Measurements from ENCODE around the gene ANKRD33B. TPM values are rescaled to one million over a fixed set of nuclear protein-coding genes. Genes with fewer than 3 reads are reported as not detected.

Gene ANKRD33B
- total and polyA plus RNA-seq, 2 donors from 2014 or later = 4.8 to 20.3 TPM

DNA sequence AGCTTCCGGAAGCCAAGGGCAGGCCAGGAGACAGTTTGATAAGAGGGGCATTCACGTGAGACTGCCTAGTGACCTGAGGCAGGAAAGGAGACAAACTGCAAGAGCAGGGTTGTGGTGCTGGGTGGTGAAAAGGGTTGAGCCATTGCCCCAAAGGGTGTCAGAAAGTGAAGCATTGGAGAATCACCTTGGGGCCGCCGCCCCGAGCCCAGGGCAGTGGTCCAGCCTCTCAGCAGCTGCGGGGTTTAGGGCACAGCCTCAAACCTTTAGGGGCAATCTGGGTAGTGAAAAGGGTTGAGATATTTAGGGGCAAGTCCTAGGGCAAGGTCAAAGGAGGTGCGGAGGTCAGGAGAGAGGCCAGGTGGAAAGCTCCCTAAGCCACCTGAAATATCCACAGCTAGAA lies 10.4 kb upstream of the ANKRD33B start:
- no peaks in the 10 kb centered on the region for H3K27me3 ChIP-seq (ENCODE audit: control insufficient read depth, insufficient read depth, low read length)
- no peaks in the 10 kb centered on the region for H3K9me3 ChIP-seq (ENCODE audit: control insufficient read depth in 2 of 3, insufficient read depth in 1 of 3, low read length in 3 of 3)
- DNase-seq = no peak
- FAIRE-seq = no peak
- H3K36me3 ChIP-seq (ENCODE audit: control insufficient read depth in 2 of 3, insufficient read depth in 3 of 3, low read length in 3 of 3) = no peaks in the 10 kb centered on the region
- no peak overlapping the region for H3K9ac ChIP-seq (ENCODE audit: low read length in 3 of 3)
- TF ChIP-seq, protein P1, sequence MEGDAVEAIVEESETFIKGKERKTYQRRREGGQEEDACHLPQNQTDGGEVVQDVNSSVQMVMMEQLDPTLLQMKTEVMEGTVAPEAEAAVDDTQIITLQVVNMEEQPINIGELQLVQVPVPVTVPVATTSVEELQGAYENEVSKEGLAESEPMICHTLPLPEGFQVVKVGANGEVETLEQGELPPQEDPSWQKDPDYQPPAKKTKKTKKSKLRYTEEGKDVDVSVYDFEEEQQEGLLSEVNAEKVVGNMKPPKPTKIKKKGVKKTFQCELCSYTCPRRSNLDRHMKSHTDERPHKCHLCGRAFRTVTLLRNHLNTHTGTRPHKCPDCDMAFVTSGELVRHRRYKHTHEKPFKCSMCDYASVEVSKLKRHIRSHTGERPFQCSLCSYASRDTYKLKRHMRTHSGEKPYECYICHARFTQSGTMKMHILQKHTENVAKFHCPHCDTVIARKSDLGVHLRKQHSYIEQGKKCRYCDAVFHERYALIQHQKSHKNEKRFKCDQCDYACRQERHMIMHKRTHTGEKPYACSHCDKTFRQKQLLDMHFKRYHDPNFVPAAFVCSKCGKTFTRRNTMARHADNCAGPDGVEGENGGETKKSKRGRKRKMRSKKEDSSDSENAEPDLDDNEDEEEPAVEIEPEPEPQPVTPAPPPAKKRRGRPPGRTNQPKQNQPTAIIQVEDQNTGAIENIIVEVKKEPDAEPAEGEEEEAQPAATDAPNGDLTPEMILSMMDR (IDR thresholded peaks at IDR 0.05; ENCODE audit: borderline replicate concordance, extremely low read depth, insufficient read depth) = no peak
- H3K27ac ChIP-seq (ENCODE audit: low read depth in 2 of 2, low read length in 2 of 2) = no peak overlapping the region
- intact Hi-C loops (cut with DNase I) = no loop called here
- no peak overlapping the region for H3K4me3 ChIP-seq (ENCODE audit: low read length in 3 of 3)
- H3K4me1 ChIP-seq (ENCODE audit: control insufficient read depth in 2 of 3, insufficient read depth in 2 of 3, low read depth in 1 of 3, low read length in 3 of 3) = peaks cover 0 to under 1% (median 0%) of the 10 kb centered on the region in 3 donors

DNA sequence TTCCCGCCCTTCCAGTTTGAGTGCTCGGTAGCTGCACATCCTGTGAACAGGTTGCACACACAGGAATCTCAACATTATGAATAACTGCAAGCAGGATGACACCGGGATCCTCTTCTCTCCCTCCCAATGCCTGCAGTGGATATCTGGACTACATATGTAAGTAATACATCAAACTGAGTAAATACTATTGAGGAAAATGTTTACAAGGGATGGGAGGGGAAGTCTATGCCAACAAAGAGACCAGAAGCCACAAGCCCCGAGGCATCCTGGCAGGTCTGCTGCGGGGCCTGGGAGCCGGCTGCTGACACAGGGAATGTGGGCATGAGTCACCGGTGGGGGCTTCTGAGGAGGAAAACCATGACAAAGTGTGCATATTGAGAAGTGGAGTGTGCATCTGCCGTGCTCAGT lies 8.6 kb upstream of the ANKRD33B start:
- intact Hi-C loops (cut with DNase I) = no loop called here
- no peak overlapping the region for H3K9ac ChIP-seq (ENCODE audit: low read length in 3 of 3)
- H3K4me1 ChIP-seq (ENCODE audit: control insufficient read depth in 2 of 3, insufficient read depth in 2 of 3, low read depth in 1 of 3, low read length in 3 of 3) = no peaks in the 10 kb centered on the region
- DNase-seq (no peak), FAIRE-seq (no peak)
- H3K27ac ChIP-seq (ENCODE audit: low read depth in 2 of 2, low read length in 2 of 2) = no peak overlapping the region
- H3K9me3 ChIP-seq (ENCODE audit: control insufficient read depth in 2 of 3, insufficient read depth in 1 of 3, low read length in 3 of 3) = no peaks in the 10 kb centered on the region
- H3K36me3 ChIP-seq (ENCODE audit: control insufficient read depth in 2 of 3, insufficient read depth in 3 of 3, low read length in 3 of 3) = no peaks in the 10 kb centered on the region
- TF ChIP-seq, protein P1 (IDR thresholded peaks at IDR 0.05; ENCODE audit: borderline replicate concordance, extremely low read depth, insufficient read depth) = no peak
- no peaks in the 10 kb centered on the region for H3K27me3 ChIP-seq (ENCODE audit: control insufficient read depth, insufficient read depth, low read length)
- no peak overlapping the region for H3K4me3 ChIP-seq (ENCODE audit: low read length in 3 of 3)

GRCh38 chr5:10556289-10556807 lies 7.5 kb upstream of the ANKRD33B start:
- no peak overlapping the region for H3K9ac ChIP-seq (ENCODE audit: low read length in 3 of 3)
- H3K36me3 ChIP-seq (ENCODE audit: control insufficient read depth in 2 of 3, insufficient read depth in 3 of 3, low read length in 3 of 3) = no peaks in the 10 kb centered on the region
- no peak for FAIRE-seq
- H3K27me3 ChIP-seq (ENCODE audit: control insufficient read depth, insufficient read depth, low read length) = no peaks in the 10 kb centered on the region
- no peak overlapping the region for H3K27ac ChIP-seq (ENCODE audit: low read depth in 2 of 2, low read length in 2 of 2)
- TF ChIP-seq, protein P1 (IDR thresholded peaks at IDR 0.05; ENCODE audit: borderline replicate concordance, extremely low read depth, insufficient read depth) = no peak
- intact Hi-C loops (cut with DNase I) = no loop called here
- DNase-seq = no peak
- H3K9me3 ChIP-seq (ENCODE audit: control insufficient read depth in 2 of 3, insufficient read depth in 1 of 3, low read length in 3 of 3) = no peaks in the 10 kb centered on the region
- H3K4me1 ChIP-seq (ENCODE audit: control insufficient read depth in 2 of 3, insufficient read depth in 2 of 3, low read depth in 1 of 3, low read length in 3 of 3) = no peaks in the 10 kb centered on the region
- H3K4me3 ChIP-seq (ENCODE audit: low read length in 3 of 3) = no peak overlapping the region
